HG03354 (cell line): ENCODE data around the gene WNT9A.

Experiments used
- ATAC-seq: cut with Tn5 transposase; IDR thresholded peaks from one replicate; pipeline ENCODE4 v1.9.1; 2021; ENCODE audit warnings: mild to moderate bottlenecking; ENCODE audit not compliant: unreplicated experiment, poor library complexity, severe bottlenecking

The WNT9A gene

GRCh38 chr1:227869851-227870305 lies 77.9 kb downstream of the WNT9A start:
- no peak for ATAC-seq

- no peak for ATAC-seq
These were observed 78.4 kb downstream of the WNT9A start for GRCh38 chr1:227869279-227869842.
